HG02840 (cell line): Measurements from ENCODE around the gene HSPH1.
"Not testable (repeated sequence)": the region's sequence is repeated elsewhere in the genome, so short reads cannot be mapped to it uniquely, and the experiment has no call there.

ENCODE experiments used
- ATAC-seq: cut with Tn5 transposase; IDR thresholded peaks from one replicate; pipeline ENCODE4 v1.9.1; 2021; ENCODE audit warnings: mild to moderate bottlenecking, moderate library complexity, moderate number of reproducible peaks; ENCODE audit not compliant: unreplicated experiment, low FRiP score

The HSPH1 gene

GRCh38 chr13:31100721-31101120 lies 61.0 kb downstream of the HSPH1 start:
- no peak for ATAC-seq

DNA sequence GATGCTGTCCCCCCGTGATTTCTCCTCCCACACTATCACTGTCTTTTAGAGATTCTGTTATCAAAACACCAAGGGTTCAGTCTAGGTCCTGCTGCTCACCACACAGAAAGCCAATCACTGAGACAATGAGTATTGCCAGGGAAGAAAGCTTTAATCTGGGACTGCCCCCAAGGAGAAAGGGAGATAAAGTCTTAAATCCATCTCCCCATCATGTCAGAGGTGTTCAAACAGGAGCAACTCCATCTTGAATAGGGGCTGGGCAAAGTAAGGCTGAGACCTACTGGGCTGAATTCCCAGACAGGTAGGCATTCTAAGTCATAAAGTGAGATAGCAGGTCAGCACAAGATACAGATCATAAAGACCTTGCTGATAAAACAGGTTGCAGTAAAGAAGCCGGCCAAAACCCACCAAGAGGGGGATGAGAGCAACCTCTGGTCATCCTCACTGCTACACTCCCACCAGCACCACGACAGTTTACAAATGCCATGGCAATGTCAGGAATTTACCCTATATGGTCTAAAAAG lies 63.7 kb downstream of the HSPH1 start:
- ATAC-seq: not testable (repeated sequence)

DNA sequence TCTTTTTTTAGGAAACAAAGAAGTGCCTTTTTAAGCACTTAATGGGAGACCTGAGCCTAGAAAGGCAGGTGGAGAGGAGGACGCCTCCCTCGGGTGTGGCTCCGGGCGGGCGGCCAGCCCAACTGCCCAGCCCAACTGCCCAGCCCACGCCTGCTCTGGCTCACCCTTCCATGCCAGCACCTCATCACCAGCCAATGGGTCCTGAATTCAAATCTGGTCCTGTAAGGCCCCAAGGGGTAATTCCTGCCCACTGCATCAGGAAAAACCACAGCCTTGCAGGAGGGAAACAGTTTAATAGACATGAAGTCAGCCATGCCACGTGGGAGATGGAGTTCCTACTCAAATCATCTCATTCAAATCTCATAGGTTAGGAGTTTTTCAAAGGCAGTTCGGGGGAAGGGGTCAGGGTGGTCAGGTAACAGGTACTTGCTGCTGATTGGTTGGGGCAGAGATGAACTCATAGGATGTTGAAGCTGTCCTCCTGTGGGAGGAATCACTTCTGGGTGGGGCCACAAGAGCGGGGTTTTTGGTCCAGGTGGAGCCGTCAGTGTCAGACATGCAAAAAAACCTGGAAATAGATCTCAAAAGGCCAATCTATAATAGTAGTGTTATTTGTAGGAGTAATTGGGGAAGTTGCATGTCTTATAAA lies 64.9 kb downstream of the HSPH1 start:
- ATAC-seq: no peak

DNA sequence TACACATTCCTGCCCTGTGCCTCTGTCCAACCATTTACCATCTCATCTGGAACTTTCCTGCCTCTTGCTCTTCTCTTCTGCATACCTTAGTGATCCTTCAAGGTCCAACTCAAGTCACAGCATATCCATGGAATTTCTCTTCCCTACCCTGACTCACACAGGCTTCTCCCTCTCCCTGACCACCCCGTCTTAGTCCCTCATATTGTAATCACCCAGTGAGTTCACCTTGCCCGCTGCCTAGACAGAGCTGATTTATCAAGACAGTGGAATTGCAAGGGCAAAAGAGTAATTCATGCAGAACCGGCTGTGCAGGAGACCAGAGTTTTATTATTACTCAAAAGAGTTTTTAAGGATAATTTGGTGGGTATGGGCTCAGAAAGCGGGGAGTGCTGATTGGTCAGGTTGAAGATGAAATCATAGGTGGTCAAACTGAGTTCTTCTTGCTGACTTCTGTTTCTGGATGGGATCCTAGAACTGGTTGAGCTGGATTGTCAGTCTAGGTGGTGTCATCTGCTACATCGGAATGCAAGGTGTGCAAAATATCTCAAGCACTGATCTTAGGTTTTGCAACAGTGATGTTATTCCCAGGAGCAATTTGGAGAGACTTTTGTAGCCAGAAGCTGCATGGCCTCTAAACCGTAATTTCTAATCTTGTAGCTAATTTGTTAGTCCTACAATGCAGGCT lies 67.2 kb downstream of the HSPH1 start:
- ATAC-seq: no peak

- no peak for ATAC-seq
These were observed 68.4 kb downstream of the HSPH1 start for GRCh38 chr13:31093145-31093885.

DNA sequence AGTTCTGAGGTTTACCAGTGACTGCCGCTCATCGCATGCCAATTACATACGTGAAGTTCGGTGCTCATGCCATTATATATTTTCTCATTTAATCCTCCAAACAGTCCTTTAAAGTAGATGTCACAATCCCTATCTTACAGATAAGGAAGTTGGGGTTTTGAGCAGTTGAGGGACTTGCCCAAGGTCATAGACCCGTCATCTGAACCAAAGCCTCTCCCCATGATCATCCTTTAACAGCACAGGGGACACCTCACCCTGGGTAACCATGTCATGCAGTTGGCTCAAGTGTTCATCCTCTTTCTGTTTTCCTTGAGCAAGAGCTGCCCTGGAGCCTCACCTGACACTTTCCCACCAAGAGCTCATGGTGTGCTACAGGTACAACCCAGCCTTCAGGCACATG lies 69.1 kb downstream of the HSPH1 start:
- ATAC-seq: no peak

DNA sequence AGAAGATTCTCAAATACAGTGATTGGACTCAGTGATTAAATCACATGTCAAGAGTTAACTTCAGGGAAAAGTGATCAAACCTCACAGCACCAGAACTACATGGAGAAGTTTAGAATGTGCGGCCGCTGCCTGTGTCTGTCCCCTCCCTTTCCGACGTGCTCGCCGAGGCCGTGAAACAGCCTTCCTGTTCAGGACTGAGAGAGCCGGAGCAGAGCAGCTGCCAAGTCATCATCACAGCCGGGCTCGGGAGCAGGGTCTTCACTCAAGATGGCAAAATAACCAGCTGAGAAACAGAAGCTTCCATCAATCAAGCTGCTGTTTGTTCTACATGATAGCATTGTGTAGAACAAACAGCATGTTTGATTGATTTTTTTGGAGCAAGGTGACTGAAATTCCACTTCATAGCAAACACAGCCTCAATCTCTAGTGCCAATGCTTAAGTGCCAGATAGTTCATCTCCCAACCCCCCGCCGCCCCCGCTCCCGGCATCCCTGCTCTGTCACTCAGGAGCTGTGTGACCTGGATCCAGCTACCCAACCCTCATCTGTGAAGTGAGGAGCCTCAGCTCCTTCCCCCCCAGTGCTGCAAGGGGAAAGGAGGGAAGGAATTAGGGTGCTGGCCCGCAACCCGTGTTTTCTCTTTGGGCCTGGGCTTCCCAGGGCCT lies 70.6 kb downstream of the HSPH1 start:
- no peak for ATAC-seq

DNA sequence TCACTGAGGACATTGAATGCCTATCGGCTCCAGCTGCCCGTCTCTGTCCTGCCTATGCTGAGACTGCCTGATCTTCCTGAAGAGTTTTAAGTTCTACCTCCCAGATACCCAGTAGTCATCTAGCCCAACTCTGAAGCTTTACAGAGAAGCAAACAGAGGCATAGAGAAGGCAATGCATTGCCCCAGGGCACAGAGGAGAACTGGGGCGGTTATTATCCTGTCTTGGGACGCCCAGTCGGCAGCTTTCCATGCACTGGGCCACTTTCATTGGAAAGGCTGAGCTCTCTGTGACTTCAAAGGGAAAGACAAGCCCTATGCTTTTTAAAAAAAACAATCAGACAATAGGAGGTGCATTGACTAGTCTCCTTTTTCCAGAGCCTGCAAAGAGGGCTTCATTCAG lies 71.6 kb downstream of the HSPH1 start:
- no peak for ATAC-seq

- no peak for ATAC-seq
These were observed 72.1 kb downstream of the HSPH1 start for GRCh38 chr13:31089649-31090048.

DNA sequence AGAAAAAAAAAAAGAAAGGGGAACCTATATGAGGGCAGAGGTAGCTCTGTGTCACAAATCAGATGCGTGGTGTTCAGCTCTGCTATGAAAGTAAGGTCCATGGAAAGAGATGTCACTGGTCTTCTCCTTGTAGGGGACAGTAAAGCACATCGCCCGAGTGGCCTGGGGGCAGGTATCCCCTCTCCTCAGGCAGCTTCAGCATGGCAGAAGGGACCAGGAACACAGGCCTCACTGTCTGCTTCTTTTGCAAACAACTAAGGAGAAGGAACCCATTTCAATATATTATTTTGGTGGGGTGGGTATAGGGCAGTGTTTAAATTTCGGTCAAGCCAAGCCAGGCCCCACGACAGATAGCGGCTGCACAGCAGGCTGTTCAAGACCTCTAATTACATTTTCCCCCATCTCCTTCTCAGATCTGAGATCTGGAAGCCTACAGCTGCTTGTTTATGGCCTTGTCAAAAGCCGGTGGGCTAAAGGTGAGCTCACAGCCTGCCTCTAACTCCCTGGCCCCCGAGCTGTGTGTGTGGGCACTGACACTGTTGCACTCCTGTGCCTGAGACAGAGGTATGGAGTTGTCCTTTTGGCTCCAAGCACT lies 72.8 kb downstream of the HSPH1 start:
- no peak for ATAC-seq
